Loucy (cell line): ENCODE data around the gene SUN1.

Source experiments
- H2AFZ ChIP-seq: fragments of 200-600 bp; sonication (generic); 2 replicates; pipeline ENCODE4 v1.6.0; 2016; ENCODE audit warnings: antibody characterized with exemption, mild to moderate bottlenecking, low read length, moderate library complexity
- H3F3A ChIP-seq: fragments of 200-600 bp; 2 replicates; pipeline ENCODE4 v1.6.0; 2016; ENCODE audit warnings: antibody characterized with exemption, low read depth, mild to moderate bottlenecking
- H3K27me3 ChIP-seq: fragments of 200-600 bp; sonication (generic); 2 replicates; pipeline ENCODE4 v1.6.1; 2014; ENCODE audit warnings: low read length, mild to moderate bottlenecking; ENCODE audit not compliant: insufficient read depth, poor library complexity, severe bottlenecking
- H3K36me3 ChIP-seq: fragments of 200-600 bp; sonication (generic); 2 replicates; pipeline ENCODE4 v1.6.1; 2016; ENCODE audit warnings: low read length; ENCODE audit not compliant: insufficient read depth
- H3K4me1 ChIP-seq: fragments of 200-600 bp; sonication (generic); 2 replicates; pipeline ENCODE4 v1.5.1; 2014; ENCODE audit warnings: low read length, mild to moderate bottlenecking; ENCODE audit not compliant: insufficient read depth, poor library complexity, severe bottlenecking
- H3K4me2 ChIP-seq: fragments of 200-600 bp; sonication (generic); 2 replicates; pipeline ENCODE4 v1.6.0; 2014; ENCODE audit warnings: antibody characterized with exemption, low read length, low read depth, mild to moderate bottlenecking; ENCODE audit not compliant: poor library complexity, severe bottlenecking
- H3K4me3 ChIP-seq: fragments of 200-600 bp; sonication (generic); 2 replicates; pipeline ENCODE4 v1.5.1; 2014; ENCODE audit warnings: low read length, mild to moderate bottlenecking, mixed read lengths; ENCODE audit not compliant: poor library complexity, severe bottlenecking
- H3K79me2 ChIP-seq: fragments of 200-600 bp; sonication (generic); 2 replicates; pipeline ENCODE4 v1.6.1; 2014; ENCODE audit warnings: low read length; ENCODE audit not compliant: insufficient read depth
- H3K9ac ChIP-seq: fragments of 200-600 bp; sonication (generic); 2 replicates; pipeline ENCODE4 v1.6.0; 2014; ENCODE audit warnings: mild to moderate bottlenecking, low read depth, low read length, moderate library complexity; ENCODE audit not compliant: poor library complexity, severe bottlenecking
- H3K9me2 ChIP-seq: fragments of 200-600 bp; sonication (generic); replicated peaks from 2 replicates; pipeline ENCODE4 v1.6.1; 2016; ENCODE audit warnings: low read depth, low read length, mixed read lengths
- H3K9me3 ChIP-seq: fragments of 200-600 bp; sonication (generic); 2 replicates; pipeline ENCODE4 v1.6.1; 2014; ENCODE audit warnings: mild to moderate bottlenecking, antibody characterized with exemption, low read length, low read depth; ENCODE audit not compliant: insufficient read depth
- H4K20me1 ChIP-seq: fragments of 200-600 bp; sonication (generic); 2 replicates; pipeline ENCODE4 v1.6.0; 2014; ENCODE audit warnings: antibody characterized with exemption, low read length, mild to moderate bottlenecking; ENCODE audit not compliant: insufficient read depth, poor library complexity, severe bottlenecking
- CTCF ChIP-seq: fragments of 200-600 bp; sonication (generic); conservative IDR thresholded peaks from 2 replicates; pipeline ENCODE4 v1.5.1; 2014; ENCODE audit warnings: mild to moderate bottlenecking, antibody characterized with exemption, low read length
- EZH2phosphoT487 ChIP-seq: fragments of 200-600 bp; IDR thresholded peaks from 2 replicates; pipeline ENCODE4 v1.6.1; 2018; ENCODE audit warnings: antibody characterized with exemption, mild to moderate bottlenecking, moderate library complexity, borderline replicate concordance

The SUN1 gene

GRCh38 chr7:889391-889790, 57.1 kb downstream of the SUN1 start:
- no peaks in the 10 kb centered on the region for H3K9me3 ChIP-seq
- H3K4me2 ChIP-seq: no peak overlapping the region
- peaks cover 4% of the 10 kb centered on the region for H4K20me1 ChIP-seq
- H3K27me3 ChIP-seq: no peaks in the 10 kb centered on the region
- H3K4me1 ChIP-seq: no peaks in the 10 kb centered on the region
- H3K4me3 ChIP-seq: no peak overlapping the region
- no peak overlapping the region for H2AFZ ChIP-seq
- H3F3A ChIP-seq: no peaks in the 10 kb centered on the region
- no peak for TF ChIP-seq EZH2phosphoT487
- no peak for TF ChIP-seq CTCF
- H3K79me2 ChIP-seq: peaks cover 25% of the 10 kb centered on the region
- no peaks in the 10 kb centered on the region for H3K9me2 ChIP-seq
- no peak overlapping the region for H3K9ac ChIP-seq
- H3K36me3 ChIP-seq: peaks cover 72% of the 10 kb centered on the region; the same call in 1 of the 2 replicates

GRCh38 chr7:890868-891267, 58.6 kb downstream of the SUN1 start:
- H3K4me3 ChIP-seq: no peak overlapping the region
- peaks cover 4% of the 10 kb centered on the region for H4K20me1 ChIP-seq
- H3K27me3 ChIP-seq: no peaks in the 10 kb centered on the region
- no peak for TF ChIP-seq CTCF
- no peak for TF ChIP-seq EZH2phosphoT487
- no peak overlapping the region for H3K9ac ChIP-seq
- no peaks in the 10 kb centered on the region for H3K9me2 ChIP-seq
- no peaks in the 10 kb centered on the region for H3F3A ChIP-seq
- H2AFZ ChIP-seq: no peak overlapping the region
- H3K79me2 ChIP-seq: peaks cover 11% of the 10 kb centered on the region; the same call in 1 of the 2 replicates
- no peak overlapping the region for H3K4me2 ChIP-seq
- H3K4me1 ChIP-seq: no peaks in the 10 kb centered on the region
- peaks cover 86% of the 10 kb centered on the region; the same call in 1 of the 2 replicates for H3K36me3 ChIP-seq
- H3K9me3 ChIP-seq: no peaks in the 10 kb centered on the region

GRCh38 chr7:891291-891690, 59.0 kb downstream of the SUN1 start:
- no peak for TF ChIP-seq EZH2phosphoT487
- TF ChIP-seq CTCF: no peak
- Histone ChIP-seq H3F3A (no peaks in the 10 kb centered on the region), H2AFZ (no peak overlapping the region), H3K4me1 (no peaks in the 10 kb centered on the region), H3K4me2 (no peak overlapping the region), H4K20me1 (peaks cover 2% of the 10 kb centered on the region), H3K9me2 (no peaks in the 10 kb centered on the region), H3K27me3 (no peaks in the 10 kb centered on the region), H3K36me3 (peaks cover 91% of the 10 kb centered on the region; the same call in 1 of the 2 replicates), H3K4me3 (no peak overlapping the region), H3K9me3 (no peaks in the 10 kb centered on the region), H3K79me2 (peaks cover 7% of the 10 kb centered on the region; the same call in 1 of the 2 replicates), H3K9ac (no peak overlapping the region)
